ENCODE results near the gene TRAPPC2L.
"Not testable (repeated sequence)": the region's sequence is repeated elsewhere in the genome, so short reads cannot be mapped to it uniquely, and the experiment has no call there.

TRAPPC2L gene

GRCh38 chr16:88891083-88891482, 34.2 kb downstream of the TRAPPC2L start:
- TF ChIP-seq POLR2AphosphoS5 (IDR thresholded peaks at IDR 0.05; ENCODE audit: low read depth, low read length) (no peak), TAF1 (IDR thresholded peaks at IDR 0.05; ENCODE audit: low read depth, low read length) (no peak), PAX5 (IDR thresholded peaks at IDR 0.05; ENCODE audit: insufficient read depth, low read length, severe bottlenecking) (no peak), POU2F2 (IDR thresholded peaks at IDR 0.05; ENCODE audit: low read depth, low read length) (no peak), SPI1 (IDR thresholded peaks at IDR 0.05; ENCODE audit: low read depth, low read length) (no peak), POLR2A (IDR thresholded peaks at IDR 0.05; ENCODE audit: low read depth, low read length) (no peak)
- no peak for DNase-seq (ENCODE audit: insufficient read length, low spot score)
- no peak for FAIRE-seq

GRCh38 chr16:88892065-88892464, 35.1 kb downstream of the TRAPPC2L start:
- no peak for DNase-seq (ENCODE audit: insufficient read length, low spot score)
- FAIRE-seq = no peak
- no peak for TF ChIP-seq POLR2AphosphoS5 (IDR thresholded peaks at IDR 0.05; ENCODE audit: low read depth, low read length)
- no peak for TF ChIP-seq SPI1 (IDR thresholded peaks at IDR 0.05; ENCODE audit: low read depth, low read length)
- TF ChIP-seq PAX5 (IDR thresholded peaks at IDR 0.05; ENCODE audit: insufficient read depth, low read length, severe bottlenecking) = no peak
- no peak for TF ChIP-seq POLR2A (IDR thresholded peaks at IDR 0.05; ENCODE audit: low read depth, low read length)
- no peak for TF ChIP-seq POU2F2 (IDR thresholded peaks at IDR 0.05; ENCODE audit: low read depth, low read length)
- TF ChIP-seq TAF1 (IDR thresholded peaks at IDR 0.05; ENCODE audit: low read depth, low read length) = no peak

- FAIRE-seq (peak; percentile 57), DNase-seq (ENCODE audit: insufficient read length, low spot score) (no peak)
- TF ChIP-seq POLR2A (IDR thresholded peaks at IDR 0.05; ENCODE audit: low read depth, low read length) = no peak
These were observed 36.4 kb downstream of the TRAPPC2L start for GRCh38 chr16:88893127-88893968.

- FAIRE-seq = not testable (repeated sequence)
These were observed 37.3 kb downstream of the TRAPPC2L start for GRCh38 chr16:88894266-88894665.

GRCh38 chr16:88894681-88895300, 37.9 kb downstream of the TRAPPC2L start:
- FAIRE-seq = no peak
- TF ChIP-seq POLR2A (IDR thresholded peaks at IDR 0.05; ENCODE audit: low read depth, low read length) = no peak
- TF ChIP-seq POU2F2 (IDR thresholded peaks at IDR 0.05; ENCODE audit: low read depth, low read length) = no peak
- no peak for TF ChIP-seq POLR2AphosphoS5 (IDR thresholded peaks at IDR 0.05; ENCODE audit: low read depth, low read length)
- no peak for TF ChIP-seq TAF1 (IDR thresholded peaks at IDR 0.05; ENCODE audit: low read depth, low read length)
- TF ChIP-seq PAX5 (IDR thresholded peaks at IDR 0.05; ENCODE audit: insufficient read depth, low read length, severe bottlenecking) = no peak
- TF ChIP-seq SPI1 (IDR thresholded peaks at IDR 0.05; ENCODE audit: low read depth, low read length) = no peak

More at GRCh38 chr16:88894266-88894665, 37.3 kb downstream of the TRAPPC2L start:
- DNase-seq (ENCODE audit: insufficient read length, low spot score) = not testable (repeated sequence)

GRCh38 chr16:88895335-88895734, 38.4 kb downstream of the TRAPPC2L start:
- no peak for DNase-seq (ENCODE audit: insufficient read length, low spot score)
- FAIRE-seq = no peak
- no peak for TF ChIP-seq POLR2AphosphoS5 (IDR thresholded peaks at IDR 0.05; ENCODE audit: low read depth, low read length)
- no peak for TF ChIP-seq SPI1 (IDR thresholded peaks at IDR 0.05; ENCODE audit: low read depth, low read length)
- no peak for TF ChIP-seq POLR2A (IDR thresholded peaks at IDR 0.05; ENCODE audit: low read depth, low read length)
- TF ChIP-seq TAF1 (IDR thresholded peaks at IDR 0.05; ENCODE audit: low read depth, low read length) = no peak
- TF ChIP-seq PAX5 (IDR thresholded peaks at IDR 0.05; ENCODE audit: insufficient read depth, low read length, severe bottlenecking) = no peak
- no peak for TF ChIP-seq POU2F2 (IDR thresholded peaks at IDR 0.05; ENCODE audit: low read depth, low read length)

More at GRCh38 chr16:88894681-88895300, 37.9 kb downstream of the TRAPPC2L start:
- DNase-seq (ENCODE audit: insufficient read length, low spot score) = peak; percentile 62

GRCh38 chr16:88896238-88897070, 39.5 kb downstream of the TRAPPC2L start:
- no peak for DNase-seq (ENCODE audit: insufficient read length, low spot score)
- TF ChIP-seq PAX5 (IDR thresholded peaks at IDR 0.05; ENCODE audit: insufficient read depth, low read length, severe bottlenecking) (no peak), SPI1 (IDR thresholded peaks at IDR 0.05; ENCODE audit: low read depth, low read length) (no peak)
- no peak for FAIRE-seq

GRCh38 chr16:88897696-88898425, 40.9 kb downstream of the TRAPPC2L start:
- TF ChIP-seq SPI1 (IDR thresholded peaks at IDR 0.05; ENCODE audit: low read depth, low read length) = no peak
- no peak for TF ChIP-seq POU2F2 (IDR thresholded peaks at IDR 0.05; ENCODE audit: low read depth, low read length)
- no peak for TF ChIP-seq TAF1 (IDR thresholded peaks at IDR 0.05; ENCODE audit: low read depth, low read length)
- no peak for TF ChIP-seq POLR2A (IDR thresholded peaks at IDR 0.05; ENCODE audit: low read depth, low read length)
- TF ChIP-seq PAX5 (IDR thresholded peaks at IDR 0.05; ENCODE audit: insufficient read depth, low read length, severe bottlenecking) = no peak
- no peak for TF ChIP-seq POLR2AphosphoS5 (IDR thresholded peaks at IDR 0.05; ENCODE audit: low read depth, low read length)
- DNase-seq (ENCODE audit: insufficient read length, low spot score) = no peak
- no peak for FAIRE-seq
